ENCODE data around the gene SMIM38.

SMIM38 gene

GRCh38 chr11:69155302-69156234, at the start of gene SMIM38:
Gene SMIM38, plus strand, starts transcription at chr11:69155935. Its CDS starts 1,912 bp downstream, at chr11:69157847.
- no peak for DNase-seq

GRCh38 chr11:69106031-69106811, 49.5 kb upstream of the SMIM38 start:
- DNase-seq = no peak

GRCh38 chr11:69107413-69107812, 48.3 kb upstream of the SMIM38 start:
- DNase-seq = no peak

- DNase-seq = no peak
These were observed 47.7 kb upstream of the SMIM38 start for GRCh38 chr11:69108030-69108429.

GRCh38 chr11:69108559-69108958, 47.2 kb upstream of the SMIM38 start:
- no peak for DNase-seq

GRCh38 chr11:69109101-69109500, 46.6 kb upstream of the SMIM38 start:
- no peak for DNase-seq

- no peak for DNase-seq
These were observed 45.3 kb upstream of the SMIM38 start for GRCh38 chr11:69110451-69110850.

GRCh38 chr11:69111624-69112542, 43.9 kb upstream of the SMIM38 start:
- no peak for DNase-seq

- no peak for DNase-seq
These were observed 42.5 kb upstream of the SMIM38 start for GRCh38 chr11:69113226-69113625.

- DNase-seq = no peak
These were observed 41.9 kb upstream of the SMIM38 start for GRCh38 chr11:69113646-69114340.

- no peak for DNase-seq
These were observed 41.4 kb upstream of the SMIM38 start for GRCh38 chr11:69114362-69114761.

- DNase-seq = no peak
These were observed 40.8 kb upstream of the SMIM38 start for GRCh38 chr11:69114811-69115523.

GRCh38 chr11:69115586-69116560, 39.9 kb upstream of the SMIM38 start:
- no peak for DNase-seq

GRCh38 chr11:69116671-69117070, 39.1 kb upstream of the SMIM38 start:
- DNase-seq = no peak

- no peak for DNase-seq
These were observed 36.5 kb upstream of the SMIM38 start for GRCh38 chr11:69119190-69119589.

GRCh38 chr11:69120096-69120875, 35.4 kb upstream of the SMIM38 start:
- DNase-seq = no peak

- DNase-seq = no peak
These were observed 34.7 kb upstream of the SMIM38 start for GRCh38 chr11:69121021-69121420.

GRCh38 chr11:69121621-69122325, 34.0 kb upstream of the SMIM38 start:
- no peak for DNase-seq

- DNase-seq = no peak
These were observed 33.5 kb upstream of the SMIM38 start for GRCh38 chr11:69122326-69122629.
